HG02981 (cell line): ENCODE measurements around the gene AMFR.
"Not testable (repeated sequence)": the region's sequence is repeated elsewhere in the genome, so short reads cannot be mapped to it uniquely, and the experiment has no call there.

Experiments used
- ATAC-seq: cut with Tn5 transposase; IDR thresholded peaks from one replicate; pipeline ENCODE4 v1.9.1; 2021; ENCODE audit warnings: mild to moderate bottlenecking, moderate library complexity; ENCODE audit not compliant: unreplicated experiment

Gene AMFR

DNA sequence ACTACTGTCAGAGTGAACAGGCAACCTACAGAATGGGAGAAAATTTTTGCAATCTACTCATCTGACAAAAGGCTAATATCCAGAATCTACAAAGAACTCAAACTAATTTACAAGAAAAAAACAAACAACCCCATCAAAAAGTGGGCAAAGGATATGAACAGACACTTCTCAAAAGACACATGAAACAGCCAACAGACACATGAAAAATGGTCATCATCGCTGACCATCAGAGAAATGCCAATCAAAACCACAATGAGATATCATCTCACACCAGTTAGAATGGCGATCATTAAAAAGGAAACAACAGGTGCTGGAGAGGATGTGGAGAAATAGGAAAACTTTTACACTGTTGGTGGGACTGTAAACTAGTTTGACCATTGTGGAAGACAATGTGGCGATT, 28.6 kb downstream of the AMFR start:
- not testable (repeated sequence) for ATAC-seq

DNA sequence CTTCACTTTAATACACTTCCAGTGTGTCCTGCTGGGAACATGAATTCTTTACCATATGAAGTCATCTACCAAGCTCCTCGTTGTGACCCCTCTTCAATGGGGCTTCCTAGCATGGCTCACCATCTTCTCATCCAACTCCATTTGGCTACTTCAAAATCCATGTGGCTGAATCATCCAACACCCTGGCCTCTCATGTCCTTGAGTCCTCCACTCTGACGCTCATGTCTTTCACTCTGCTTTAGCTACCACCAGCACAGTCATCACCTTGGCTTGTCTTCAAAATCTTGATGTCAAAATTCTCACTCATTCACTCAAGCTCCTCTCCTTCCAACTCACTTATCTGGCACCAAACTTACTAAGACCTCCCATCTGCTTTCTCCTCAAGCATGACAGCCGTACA, 35.8 kb downstream of the AMFR start:
- no peak for ATAC-seq

DNA sequence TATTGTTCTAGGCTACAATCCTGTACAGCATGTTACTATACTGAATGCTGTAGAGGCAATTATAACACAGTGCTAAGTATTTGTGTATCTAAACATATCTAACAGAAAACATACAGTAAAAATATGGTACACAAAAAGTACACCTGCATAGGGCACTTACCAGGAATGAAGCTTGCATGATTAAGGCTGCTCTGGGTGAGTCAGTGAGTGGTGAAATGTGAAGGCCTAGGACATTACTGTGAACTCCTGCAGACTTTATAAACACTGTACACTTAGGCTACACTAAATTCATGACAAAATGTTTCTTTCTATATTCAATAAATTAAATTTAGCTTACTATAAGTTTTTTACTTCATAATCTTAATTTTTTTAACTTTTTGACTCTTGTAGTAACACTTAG, 37.1 kb downstream of the AMFR start:
- ATAC-seq, result no peak

DNA sequence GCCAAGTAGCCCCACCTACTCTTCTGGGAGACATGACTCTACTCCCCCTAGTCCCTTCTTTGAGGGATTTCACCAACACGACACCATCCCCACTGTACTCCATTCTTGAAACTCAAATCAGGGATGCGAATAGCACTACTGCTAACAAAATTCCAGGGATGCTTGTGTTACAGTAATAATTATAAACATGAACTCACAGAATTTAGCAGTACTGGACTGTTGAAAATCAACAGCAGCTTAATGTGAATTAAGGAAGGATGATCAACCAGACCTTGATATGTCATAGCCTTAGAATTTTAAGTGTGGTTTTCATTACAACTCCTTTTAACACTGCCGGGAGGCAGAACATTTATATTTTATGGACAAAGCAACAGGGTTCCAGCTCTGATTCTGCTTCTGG, 37.9 kb downstream of the AMFR start:
- ATAC-seq, result no peak

DNA sequence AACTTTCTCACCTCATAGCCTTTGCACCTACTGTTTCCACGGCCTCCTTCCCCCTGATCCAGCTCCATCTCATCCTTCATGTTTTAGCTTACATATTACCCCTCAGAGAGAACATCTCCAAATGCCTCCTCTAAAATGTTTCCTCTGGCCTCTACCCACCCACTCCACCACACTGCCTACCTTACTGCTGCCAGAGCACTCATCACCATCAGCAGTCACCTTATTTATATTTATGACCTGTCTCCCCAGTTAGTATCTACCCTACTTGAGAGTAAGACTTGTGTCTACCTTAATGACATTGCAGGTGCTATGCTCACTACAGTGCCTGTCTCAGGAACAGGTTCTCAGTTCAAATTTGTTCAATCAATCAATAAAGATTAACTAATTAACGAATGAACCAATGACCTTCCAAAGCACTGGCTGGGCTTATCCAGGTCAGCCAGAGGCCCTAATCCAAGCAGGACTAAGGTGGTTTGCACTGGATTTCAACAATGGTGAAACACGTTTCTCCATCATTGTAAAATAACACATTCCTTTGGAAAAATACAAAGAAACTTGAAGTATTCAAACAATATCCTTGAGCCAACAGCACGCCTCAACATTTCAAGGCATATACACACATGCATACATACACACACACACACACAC, 41.1 kb downstream of the AMFR start:
- ATAC-seq, result no peak

DNA sequence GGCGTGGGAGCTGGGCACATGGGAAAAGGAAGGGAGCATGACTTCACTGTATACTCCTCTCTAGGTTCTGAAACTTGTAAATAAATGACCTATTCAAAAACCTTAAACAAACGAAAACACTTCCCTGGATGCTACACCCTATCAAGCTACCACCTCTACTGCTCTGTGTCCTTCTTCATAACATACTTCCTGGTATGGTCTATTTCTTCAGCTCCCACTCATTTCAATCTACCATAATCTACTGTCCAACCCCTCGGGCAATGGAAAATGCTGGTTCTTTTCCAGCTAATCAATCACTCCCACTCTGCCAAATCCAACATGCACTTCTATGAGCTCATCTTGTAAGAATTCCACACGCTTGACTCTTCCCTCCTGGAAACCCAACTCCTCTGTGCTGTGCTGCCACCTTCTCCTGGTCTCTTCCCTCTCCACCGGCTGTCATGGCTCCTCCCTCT, 42.4 kb downstream of the AMFR start:
- no peak for ATAC-seq

DNA sequence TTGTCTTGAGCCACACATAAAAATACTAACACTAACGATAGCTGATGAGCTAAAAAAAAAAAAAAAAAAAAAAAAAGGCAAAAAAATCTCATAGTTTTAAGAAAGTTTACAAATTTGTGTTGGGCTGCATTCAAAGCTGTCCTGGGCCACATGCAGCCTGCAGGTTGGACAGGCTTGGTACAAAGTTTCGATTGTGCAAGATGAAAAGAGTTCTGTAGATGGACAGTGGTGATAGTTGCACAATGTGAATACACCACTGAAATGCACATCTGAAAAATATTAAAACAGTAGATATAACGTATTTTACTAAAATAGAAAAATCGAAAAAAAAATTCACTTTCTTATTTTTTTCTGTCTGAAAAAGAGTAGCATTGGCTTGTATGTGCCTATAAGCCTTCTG, 42.9 kb downstream of the AMFR start:
- no peak for ATAC-seq

DNA sequence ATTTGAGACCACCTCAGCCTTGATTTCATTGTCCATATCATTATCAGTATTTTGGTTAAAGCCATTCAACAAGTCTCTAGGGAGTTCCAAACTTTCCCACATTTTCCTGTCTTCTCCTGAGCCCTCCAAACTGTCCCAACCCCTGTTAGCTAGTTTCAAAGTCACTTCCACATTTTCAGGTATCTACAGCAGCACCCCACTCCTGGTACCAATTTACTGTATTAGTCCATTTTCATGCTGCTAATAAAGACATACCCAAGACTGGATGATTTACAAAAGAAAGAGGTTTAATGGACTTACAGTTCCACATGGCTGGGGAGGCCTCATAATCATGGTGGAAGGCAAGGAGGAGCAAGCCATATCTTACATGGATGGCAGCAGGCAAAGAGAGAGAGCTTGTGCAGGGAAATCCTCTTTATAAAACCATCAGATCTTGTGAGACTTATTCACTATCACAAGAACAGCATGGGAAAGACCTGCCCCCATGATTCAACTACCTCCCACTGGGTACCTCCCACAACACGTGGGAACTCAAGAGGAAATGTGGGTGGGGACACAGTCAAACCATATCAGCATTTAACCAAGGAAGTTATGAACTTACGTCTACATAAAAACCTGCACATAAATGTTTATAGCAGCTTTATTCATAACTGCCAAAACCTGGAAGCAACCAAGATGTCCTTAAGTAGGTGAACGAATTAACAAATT, 44.4 kb downstream of the AMFR start:
- ATAC-seq, result not testable (repeated sequence)

DNA sequence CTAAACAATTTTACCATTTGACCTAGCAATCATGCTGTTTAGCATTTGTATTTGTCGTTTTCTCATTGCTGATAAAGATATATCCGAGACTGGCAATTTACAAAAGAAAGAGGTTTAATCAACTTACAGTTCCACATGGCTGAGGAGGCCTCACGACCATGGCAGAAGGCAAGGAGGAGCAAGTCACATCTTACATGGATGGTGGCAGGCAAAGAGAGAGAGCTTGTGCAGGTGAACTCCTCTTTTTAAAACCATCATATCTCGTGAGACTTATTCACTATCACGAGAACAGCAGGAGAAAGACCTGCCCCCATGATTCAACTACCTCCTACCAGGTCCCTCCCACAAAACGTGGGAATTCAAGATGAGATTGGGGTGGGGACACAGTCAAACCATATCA, 46.3 kb downstream of the AMFR start:
- ATAC-seq, result not testable (repeated sequence)

DNA sequence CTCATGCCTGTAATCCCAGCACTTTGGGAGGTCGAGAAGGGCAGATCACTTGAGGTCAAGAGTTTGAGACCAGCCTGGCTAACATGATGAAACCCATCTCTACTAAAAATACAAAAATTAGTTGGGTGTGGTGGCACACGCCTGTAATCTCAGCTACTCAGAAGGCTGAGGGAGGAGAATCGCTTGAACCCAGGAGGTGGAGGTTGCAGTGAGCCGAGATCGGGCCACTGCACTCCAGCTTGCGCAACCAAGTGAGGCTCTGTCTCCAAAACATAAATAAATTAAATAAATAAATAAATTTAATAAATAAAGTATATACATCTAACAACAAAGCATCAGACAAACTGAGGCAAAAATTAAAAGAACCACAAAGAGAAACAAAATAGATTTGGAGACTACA, 49.6 kb downstream of the AMFR start:
- ATAC-seq, result not testable (repeated sequence)

DNA sequence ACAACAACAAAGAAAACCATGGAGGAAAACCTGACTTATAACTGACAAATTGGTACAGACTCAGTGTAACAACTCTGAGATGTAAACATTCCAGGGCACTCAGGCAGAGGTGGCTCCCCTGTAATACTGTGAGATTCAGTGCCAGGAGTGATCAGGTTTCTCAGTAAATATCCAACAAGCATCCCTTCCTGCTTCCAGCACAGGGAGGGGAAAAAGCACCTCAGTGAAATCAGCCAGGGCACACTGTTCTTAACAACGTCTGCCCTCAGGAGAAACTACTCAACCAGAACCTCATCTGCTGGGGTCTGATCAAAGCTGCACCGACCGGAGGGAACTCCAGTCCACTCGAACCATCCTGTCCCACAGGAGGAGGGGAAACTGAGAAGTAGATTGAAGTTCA, 52.3 kb downstream of the AMFR start:
- ATAC-seq, result no peak

DNA sequence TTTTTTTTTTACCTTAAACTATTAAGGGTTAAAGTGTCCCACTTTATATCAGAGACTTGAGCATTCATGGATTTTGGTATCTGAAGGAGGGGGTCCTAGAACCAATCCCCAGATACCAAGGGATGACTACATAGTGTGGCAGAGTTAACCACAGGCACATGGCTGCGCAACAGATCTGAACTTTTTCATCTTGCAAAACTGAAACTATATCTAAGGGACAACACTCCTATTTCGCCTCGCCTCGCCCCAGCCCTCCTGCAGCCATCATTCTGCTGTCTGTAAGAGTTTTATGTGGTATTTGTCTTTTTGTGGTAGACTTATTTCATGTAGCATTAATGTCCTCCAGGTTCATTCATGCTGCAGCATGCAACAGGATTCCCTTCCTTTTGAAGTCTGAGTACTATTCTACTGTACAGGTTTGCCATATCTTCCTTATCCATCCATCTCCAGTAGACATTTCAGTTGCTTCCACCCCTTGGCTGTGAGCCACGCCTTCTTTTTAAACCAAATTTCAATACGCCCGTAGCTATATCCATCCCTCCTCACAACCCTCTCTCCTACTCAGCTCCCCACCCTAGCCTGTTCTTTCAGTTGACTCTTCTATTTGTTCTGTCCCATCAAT, 53.2 kb downstream of the AMFR start:
- no peak for ATAC-seq

DNA sequence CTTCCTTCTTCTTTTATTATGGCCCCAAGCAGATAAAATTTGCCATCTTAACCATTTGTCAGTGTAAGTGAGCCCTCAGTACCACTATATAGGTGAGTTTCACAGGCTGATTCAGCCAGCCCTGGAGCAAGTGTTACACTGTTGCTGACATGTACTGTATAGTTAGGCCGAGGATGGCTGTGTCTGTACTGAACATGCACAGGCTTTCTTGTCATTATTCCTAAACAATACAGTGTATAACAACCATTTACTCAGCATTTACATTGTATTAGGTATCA, 53.7 kb downstream of the AMFR start:
- ATAC-seq, result no peak

DNA sequence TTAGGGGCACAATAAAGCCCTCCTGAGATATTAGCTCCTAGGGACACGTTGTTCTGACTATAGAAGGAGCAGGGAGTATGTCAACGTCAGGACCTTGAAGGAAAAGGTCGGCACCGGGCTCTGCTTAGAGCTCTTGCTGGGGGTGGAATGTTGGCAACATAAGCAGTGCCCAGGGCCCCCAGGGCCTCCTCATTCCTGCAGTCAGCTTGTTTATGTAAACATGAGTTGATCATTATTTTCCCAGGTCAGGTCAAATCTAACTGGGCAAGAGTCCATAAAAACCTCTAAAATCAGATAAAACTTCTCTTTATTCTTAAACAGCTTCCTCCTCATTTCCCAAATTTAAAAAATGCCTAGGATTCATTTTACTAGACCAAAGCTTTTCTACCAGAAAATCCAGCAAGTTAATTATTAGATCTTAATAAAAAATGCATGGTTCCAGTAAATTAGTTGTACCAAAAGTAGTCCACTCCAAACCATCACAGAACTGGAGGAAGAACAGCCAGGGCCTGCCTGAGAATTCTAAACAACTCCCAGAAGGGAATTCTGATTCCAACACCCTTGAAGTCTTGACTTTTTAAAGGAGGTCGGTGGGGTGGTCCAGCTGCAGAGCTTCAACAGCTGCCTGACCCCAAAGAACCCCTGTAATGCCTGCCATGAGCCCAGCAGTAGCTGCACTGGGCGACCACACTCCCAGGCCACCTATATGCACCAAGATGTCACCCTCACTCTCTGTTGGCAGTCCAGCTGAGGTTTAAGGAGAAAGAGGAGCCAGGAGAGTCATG, 54.3 kb downstream of the AMFR start:
- no peak for ATAC-seq

DNA sequence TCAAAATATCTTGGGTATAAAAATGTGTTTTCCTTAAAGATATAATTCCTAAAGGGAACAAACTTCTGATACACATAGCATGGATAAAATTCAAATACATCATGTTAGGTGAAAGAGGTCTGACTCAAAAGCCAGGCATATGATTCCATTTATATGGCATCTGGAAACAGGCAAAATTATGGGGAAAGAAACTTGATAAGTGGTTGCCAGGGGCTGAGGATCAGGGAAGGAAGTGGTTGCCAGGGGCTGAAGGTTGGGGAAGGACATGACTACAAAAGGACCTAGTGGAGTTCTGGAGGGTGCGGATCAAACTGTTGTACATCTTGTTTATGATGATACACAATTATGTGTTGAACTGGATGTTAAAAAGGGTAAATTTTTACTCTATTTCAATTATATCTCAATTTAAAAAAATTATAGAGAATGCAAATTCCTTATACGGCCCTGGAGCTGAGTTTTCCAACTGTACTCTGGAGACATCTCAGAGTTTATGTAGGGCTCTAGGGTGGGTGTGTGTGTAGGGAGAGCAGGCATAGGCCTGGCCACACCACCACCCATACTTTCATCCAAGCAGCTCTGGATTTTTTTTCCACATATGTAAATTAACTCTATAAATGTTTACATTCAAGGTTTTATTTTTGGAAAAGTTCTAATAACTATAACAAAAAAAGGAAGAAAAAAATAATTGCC, 55.0 kb downstream of the AMFR start:
- ATAC-seq, result no peak

DNA sequence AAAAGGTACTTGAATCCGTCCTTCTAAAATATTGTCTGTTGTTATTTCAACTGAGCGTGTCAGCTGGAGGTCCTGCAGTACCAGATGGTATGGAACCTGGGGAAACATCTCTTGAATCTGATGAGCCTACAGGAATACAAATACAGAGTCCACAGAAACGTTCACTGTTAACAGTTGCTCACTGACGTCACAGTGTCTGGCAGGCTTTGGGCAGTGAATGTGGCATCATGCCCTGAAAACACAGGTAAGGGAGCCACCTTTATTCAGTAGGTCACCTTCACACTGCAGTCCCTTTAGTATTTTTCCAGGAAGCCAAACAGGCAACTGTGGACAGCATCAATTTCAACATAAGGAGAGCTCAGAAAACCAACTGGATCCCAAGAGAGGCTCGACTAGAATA, 56.1 kb downstream of the AMFR start:
- ATAC-seq, result no peak

DNA sequence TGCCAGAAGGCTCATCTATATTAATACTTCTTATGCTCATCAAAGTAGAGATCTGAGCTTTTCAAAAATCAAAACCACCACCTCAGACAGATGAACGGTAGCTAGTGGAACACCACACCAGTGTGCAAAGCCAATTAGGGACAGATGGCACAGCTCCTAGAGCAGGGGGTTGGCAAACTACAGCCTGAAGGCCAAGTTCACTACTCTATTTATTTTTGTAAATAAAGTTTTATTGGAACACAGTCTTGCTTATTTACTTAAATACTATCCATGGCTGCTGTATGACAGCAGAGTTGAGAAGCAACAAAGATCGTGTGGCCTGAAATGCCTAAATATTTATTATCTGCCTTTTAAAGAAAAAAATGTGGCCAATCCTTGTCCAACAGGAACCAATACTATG, 56.8 kb downstream of the AMFR start:
- no peak for ATAC-seq

DNA sequence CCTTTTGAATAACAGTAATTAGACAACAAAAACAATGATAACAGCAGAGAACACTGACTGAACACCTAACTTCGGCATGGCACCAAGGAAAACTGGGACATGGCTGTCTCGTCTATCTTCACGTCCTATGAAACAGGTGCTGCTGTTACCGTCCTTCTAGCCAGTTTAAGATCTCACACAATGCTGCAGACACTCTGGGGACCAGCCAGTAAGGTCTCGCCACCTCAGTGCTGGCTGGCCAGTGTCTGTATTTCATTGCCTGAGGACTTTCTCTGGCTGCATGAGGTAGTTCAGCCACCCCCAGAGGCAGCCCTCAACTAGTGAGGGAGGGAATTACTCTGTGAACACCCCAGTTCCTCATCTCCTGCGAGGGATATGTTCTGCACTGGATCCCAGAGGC, 57.6 kb downstream of the AMFR start:
- no peak for ATAC-seq

DNA sequence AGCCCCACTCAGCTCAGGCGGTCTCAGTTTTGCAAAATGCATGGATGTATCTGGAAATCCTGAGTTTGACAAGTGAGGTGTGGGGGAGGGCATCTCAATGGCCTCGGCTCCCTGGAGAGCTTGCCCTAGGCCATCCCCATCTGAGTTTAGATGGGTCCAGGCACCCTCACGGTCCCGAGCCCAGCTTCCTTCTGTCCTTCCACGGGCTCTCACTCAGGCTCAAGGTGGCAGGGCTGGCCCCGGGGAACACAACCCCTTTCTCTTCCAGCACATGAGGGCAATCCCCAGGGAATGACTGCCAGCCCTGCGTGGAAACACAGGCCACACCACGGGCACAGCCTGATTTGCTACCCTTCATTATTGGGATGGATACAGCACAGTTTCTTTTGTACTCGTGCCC, 58.4 kb downstream of the AMFR start:
- ATAC-seq, result no peak

DNA sequence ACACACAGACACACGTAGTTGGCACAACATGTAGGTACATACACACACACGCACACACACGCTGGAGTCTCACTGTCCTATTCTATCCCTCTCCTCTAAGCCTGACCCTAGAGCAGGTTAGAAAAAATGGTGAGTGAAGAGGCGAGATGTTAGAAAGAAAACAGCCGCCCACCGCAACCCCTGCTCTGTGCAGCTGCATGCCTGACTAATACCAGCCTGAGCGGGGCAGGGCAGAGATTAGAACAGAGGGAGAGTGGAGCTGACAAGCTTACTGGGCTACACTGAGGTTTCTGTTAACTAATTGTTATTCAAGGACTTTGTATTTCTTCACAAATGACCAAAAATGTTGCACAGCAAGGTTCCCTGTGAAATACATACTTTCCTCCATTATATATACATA, 59.8 kb downstream of the AMFR start:
- ATAC-seq, result no peak

DNA sequence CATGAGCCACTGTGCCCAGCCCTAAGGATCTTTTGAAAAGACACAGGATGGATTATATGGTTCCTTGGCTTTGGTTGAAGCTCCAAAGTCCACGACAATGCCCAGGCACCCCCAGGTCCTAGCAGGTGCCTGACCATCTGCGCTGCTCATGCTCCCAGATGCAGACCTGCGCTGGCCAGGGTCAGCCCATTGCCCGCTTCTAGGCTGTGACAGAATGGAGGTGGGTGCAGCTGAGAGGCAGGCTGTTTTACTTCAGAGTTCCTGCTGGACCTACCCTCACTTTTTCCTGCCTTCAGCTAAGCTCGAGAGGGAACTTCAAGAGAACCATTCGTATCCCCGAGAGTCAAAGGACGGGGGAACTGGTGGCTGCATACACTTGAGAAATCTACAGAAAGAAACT, 60.5 kb downstream of the AMFR start:
- no peak for ATAC-seq
